Measurements from ENCODE around the gene AUTS2. TPM values are rescaled to one million over a fixed set of nuclear protein-coding genes. Genes with fewer than 3 reads are reported as not detected.

The AUTS2 gene
- total RNA-seq, 2 donors from 2014 or later = 43.4 to 52.9 TPM

- no peak for DNase-seq (ENCODE audit: low spot score)
- intact Hi-C loops (cut with DNase I) = loop anchor here in 1 of 2 donors (2.0 kb wide), 1 partner anchor 69 kb away; no protein-coding TSS in a partner anchor
These were observed 245.4 kb downstream of the AUTS2 start for GRCh38 chr7:69843653-69844052.

- intact Hi-C loops (cut with DNase I) = no loop called here
- no peak for DNase-seq (ENCODE audit: low spot score)
These were observed 246.1 kb downstream of the AUTS2 start for GRCh38 chr7:69844264-69844868.

DNA sequence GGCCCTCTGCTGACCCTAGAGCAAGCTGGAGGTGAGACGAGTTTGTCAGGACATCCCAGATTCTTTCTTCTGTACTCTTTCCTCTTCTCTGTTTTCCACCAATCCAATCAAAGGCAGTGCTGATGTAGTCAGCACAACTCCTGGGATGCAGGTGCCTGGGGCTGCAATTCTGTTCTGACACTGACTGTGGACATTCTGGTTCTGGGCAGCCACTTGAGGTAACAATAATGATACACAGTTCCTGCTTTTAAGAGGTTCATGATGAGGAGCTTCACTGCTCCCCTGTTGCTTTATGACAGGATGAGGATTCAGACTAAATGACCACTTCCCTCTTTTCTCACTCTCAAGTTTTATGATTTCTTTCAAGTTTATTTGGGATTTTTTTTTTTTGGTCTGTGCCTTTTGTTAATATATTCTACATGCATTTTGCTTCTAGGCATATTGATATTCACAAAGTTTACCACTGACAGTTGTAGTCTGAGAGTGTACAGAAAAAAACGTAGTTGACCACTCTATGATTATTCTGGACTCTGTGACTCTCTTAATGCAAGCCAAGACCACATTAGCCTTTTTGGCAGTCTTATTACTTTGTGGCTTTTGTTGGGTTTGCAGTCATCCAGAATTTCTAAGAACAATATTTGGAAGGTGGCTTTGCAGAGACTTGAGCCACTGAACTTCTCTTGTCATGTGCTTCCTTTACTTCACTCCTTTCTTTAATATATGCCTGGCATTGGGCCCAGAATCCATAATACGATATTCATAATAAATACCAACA lies 247.6 kb downstream of the AUTS2 start:
- DNase-seq (ENCODE audit: low spot score) = no peak

GRCh38 chr7:69847921-69848612 lies 249.8 kb downstream of the AUTS2 start:
- intact Hi-C loops (cut with DNase I) = no loop called here
- no peak for DNase-seq (ENCODE audit: low spot score)

More for the DNA sequence above, 247.6 kb downstream of the AUTS2 start:
- intact Hi-C loops (cut with DNase I) = no loop called here

DNA sequence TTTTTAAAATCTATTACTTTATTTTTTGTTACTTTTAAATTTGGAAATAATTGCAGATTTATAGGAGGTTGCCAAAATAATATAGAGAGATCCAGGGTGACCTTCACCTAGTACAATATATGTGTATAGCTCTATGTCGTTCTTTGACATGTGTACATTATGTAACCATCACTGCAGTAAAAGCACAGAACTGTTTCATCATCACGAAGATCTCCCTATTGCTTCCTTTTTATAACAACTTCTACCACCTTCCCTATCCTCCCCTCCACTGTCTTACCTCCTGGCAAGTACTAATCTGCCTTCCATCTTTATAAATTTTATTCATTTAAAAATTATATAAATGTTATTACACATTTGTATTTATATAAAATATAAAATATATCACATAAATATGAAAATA lies 251.0 kb downstream of the AUTS2 start:
- DNase-seq (ENCODE audit: low spot score) = no peak
- intact Hi-C loops (cut with DNase I) = no loop called here

DNA sequence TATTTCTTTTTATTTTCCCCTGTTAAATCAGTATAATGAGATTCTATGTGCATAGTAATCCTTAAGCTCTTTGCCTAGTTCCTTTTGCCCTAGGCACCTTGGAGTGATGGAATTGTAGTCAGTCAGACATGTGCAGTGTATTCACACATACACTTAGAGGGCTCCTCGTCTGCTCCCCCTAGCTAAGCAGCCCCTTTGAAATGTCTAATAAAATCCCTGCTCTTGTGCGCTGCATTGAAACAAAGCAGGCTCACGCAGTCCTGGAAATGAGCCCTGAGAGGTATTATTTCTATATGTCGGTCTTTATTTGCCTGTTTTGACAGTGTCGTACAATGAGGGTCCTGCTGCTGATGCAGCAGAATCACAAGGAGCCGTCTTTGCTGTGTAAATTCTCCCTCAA lies 258.7 kb downstream of the AUTS2 start:
- intact Hi-C loops (cut with DNase I) = no loop called here
- DNase-seq (ENCODE audit: low spot score) = no peak

DNA sequence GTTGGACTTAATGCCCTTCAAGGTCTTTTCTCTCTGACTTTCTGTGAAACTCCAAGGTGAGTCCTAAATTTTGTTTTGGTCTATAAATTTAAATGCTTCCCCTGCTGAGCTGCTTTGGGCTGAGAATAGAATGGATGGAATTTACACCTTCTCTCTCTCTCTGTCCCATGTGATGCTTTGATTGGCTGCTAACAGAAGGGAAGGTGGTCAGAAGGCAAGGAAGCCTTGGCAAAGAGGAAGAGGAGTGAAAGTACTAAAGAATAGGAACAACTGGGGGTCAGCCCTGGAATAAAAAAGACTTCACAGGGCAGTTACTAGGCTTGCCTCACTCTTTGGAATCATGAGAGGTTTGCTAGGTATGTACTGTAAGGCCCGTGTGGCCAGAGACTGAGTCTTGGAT lies 260.2 kb downstream of the AUTS2 start:
- intact Hi-C loops (cut with DNase I) = no loop called here

DNA sequence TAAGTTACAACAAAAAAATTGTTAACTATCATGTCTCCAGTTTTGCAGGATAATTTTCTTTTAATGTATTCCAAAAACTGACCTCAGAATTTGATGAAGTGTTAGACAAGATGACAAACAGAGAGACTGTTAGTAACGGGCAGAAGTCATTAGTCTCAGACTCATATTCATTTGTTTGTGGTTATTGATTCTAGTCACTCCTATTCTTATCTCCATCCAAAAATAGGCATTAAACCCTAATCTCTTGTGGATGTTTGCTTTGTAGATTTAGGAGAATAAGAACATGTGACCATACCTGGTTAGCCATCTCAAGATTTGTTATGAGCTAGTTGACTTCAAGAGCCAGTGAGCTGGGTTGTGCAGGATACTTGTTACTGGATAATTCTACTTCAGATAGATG lies 261.1 kb downstream of the AUTS2 start:
- intact Hi-C loops (cut with DNase I) = no loop called here
- DNase-seq (ENCODE audit: low spot score) = no peak

More for the DNA sequence above, 260.2 kb downstream of the AUTS2 start:
- no peak for DNase-seq (ENCODE audit: low spot score)

- intact Hi-C loops (cut with DNase I) = no loop called here
- no peak for DNase-seq (ENCODE audit: low spot score)
These were observed 262.2 kb downstream of the AUTS2 start for GRCh38 chr7:69860486-69860885.

DNA sequence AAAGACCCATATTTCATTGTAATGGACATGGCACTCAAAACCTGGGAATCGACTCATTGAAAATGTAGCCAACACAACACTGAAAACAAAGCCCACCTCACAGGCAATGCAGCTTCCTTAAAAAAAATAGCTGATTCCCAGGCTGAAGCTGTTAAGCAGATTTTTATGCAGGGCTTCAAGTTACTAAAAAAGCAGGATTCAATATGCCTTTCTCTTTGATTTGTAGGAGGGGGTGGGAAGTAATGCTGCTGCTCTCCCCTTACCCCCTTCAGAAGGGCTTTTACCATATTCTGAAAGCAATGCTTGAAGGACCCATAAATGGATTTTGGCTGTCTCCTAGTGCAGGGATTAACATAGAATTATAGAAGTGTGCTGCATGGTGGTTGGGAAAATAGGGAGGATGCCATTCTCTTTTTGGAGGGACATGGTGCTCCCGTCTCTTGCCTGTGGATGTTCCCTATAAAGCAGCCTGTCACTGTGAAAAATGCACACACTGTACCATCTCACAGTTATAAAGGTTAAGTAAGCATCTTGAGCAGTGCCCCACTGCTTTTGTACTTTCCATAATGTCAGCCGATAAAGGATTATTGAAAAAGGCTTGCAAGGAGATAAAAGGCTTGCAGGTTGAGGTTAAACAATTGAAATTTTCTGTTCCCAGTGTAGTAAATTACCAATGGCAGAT lies 262.8 kb downstream of the AUTS2 start:
- no peak for DNase-seq (ENCODE audit: low spot score)
- intact Hi-C loops (cut with DNase I) = no loop called here

DNA sequence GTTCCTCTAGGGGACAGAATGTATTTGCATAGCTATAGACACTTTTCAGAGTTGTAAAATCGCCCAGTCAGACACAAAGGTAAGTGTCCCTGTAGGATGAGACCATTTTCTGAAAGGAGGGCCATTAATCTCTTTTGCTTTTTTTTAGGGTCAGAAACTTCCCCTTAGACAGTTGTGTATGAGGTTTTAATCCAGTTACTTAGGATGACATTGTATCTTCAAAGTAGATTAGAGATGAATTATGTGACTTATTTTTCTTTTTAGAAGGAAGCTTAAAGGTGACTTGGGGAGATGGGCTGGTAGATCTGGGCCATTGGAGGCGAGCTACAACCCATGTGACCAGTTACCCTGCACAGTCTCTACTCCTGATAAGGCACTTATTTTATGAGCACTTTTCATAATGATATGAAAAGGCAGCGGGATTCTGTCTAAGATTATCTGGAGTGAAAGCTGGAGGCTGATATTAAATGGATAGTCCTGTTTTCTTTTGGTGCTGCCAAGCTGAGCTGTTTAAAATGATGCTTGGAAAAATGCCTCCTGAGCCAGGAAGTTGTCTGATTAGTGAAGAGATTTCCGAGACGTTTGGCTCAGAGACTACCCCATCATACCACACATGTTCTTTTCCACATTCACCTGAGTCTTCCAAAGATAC lies 264.3 kb downstream of the AUTS2 start:
- intact Hi-C loops (cut with DNase I) = no loop called here
- no peak for DNase-seq (ENCODE audit: low spot score)

DNA sequence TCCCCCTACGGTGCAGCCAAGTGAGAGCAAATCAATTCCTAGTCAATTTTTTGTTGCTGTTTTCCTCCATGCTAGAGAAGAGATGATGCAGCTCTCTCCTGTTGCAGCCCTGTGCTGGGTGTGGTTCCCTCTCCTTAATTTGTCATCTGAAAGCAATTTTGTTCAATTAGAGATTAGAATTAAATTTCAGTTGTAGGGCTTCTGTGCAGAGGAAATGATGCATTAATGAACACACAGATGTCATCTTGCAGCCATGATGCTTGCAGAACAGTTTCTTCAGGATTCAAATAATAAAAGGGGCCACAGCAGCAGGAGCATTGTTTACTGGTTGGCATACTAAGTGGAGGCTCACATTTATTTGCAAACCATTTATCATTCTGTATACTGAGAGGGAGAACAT lies 266.0 kb downstream of the AUTS2 start:
- no peak for DNase-seq (ENCODE audit: low spot score)
- intact Hi-C loops (cut with DNase I) = no loop called here

GRCh38 chr7:69864822-69865221 lies 266.5 kb downstream of the AUTS2 start:
- no peak for DNase-seq (ENCODE audit: low spot score)
- intact Hi-C loops (cut with DNase I) = no loop called here

DNA sequence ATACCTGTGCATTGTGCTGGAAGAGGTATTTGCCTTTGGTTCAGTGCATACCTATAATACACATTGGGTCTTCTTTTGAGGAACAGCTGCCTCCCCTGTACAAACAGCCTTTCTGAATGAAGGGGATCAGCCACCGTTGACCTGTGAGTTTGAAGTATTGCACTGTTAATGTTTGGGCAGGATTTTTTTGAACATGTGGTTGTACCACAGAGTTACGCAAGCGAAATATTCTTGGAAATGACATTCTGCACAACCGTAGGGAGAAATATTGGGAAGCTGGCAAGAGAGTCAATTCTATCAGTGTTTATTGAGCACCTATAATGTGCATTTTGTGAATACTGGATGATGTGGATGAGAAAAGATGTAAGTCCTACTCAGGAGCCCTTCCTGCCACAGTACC lies 270.6 kb downstream of the AUTS2 start:
- intact Hi-C loops (cut with DNase I) = no loop called here

DNA sequence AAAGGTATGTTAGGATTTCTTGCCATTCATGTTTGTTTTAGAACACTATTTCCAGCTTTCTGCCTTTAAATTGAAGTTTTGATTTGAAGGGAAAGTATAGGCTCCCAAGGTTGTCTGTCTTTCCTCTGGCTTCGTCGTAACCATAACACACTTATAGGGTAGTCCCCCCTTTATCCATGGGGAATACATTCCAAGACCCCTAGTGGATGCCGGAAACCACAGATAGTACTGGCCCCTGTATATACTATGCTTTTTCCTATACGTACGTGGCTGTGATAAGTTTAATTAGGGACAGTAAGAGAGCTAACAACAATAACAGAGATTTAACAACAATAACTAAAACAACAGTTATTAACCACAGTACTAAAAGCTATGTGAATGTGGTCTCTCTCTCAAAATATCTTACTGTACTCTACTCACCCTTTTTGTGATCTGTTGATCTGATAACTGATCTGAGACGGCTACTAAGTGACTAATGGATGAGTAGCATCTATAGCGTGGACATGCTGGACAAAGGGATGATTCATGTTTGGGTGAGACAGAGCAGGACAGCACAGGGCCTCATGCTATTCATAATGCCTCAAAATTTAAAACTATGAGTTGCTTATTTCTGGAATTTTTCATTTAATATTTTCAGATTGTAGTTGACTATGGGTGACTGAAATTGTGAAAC lies 273.1 kb downstream of the AUTS2 start:
- DNase-seq (ENCODE audit: low spot score) = no peak
- intact Hi-C loops (cut with DNase I) = no loop called here

More for the DNA sequence above, 270.6 kb downstream of the AUTS2 start:
- DNase-seq (ENCODE audit: low spot score) = no peak

DNA sequence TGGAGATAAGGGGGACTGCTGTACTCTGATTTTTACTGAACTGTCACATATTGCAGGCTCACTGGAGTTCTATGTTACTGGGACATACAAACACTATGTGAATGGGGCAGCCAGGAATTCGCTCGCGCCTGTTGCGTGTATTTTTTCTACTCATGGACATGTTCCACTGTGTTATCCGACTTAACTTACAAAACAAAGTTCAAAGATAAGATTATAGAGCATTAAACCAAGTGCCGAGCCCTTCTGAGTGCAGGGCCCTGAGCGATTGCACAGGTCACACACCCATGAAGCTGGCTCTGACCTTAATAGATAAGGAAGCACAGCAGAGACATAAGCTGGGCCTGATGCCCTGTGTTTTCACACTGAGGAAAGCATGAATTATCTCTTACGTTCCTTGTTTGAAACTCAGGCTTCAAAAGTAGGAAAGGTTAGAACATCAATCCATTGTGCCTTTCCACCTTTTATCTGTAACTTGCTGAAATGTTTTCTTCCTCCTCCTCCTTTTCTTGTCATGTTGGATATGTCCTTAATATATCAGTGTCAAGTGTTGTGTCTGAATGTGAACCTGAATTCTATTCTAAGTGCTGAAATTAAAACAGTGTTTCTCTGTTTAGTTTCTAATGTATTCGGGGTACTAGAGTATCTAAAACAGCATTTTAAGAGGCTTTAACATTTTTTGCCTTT lies 273.8 kb downstream of the AUTS2 start:
- intact Hi-C loops (cut with DNase I) = no loop called here
- no peak for DNase-seq (ENCODE audit: low spot score)

GRCh38 chr7:69873512-69873911 lies 275.2 kb downstream of the AUTS2 start:
- intact Hi-C loops (cut with DNase I) = no loop called here
- no peak for DNase-seq (ENCODE audit: low spot score)

- intact Hi-C loops (cut with DNase I) = no loop called here
These were observed 279.7 kb downstream of the AUTS2 start for GRCh38 chr7:69878015-69878414.

More at GRCh38 chr7:69878015-69878414, 279.7 kb downstream of the AUTS2 start:
- DNase-seq (ENCODE audit: low spot score) = no peak

Measured in posterior vena cava (tissue), 2 donors.